Heart right ventricle (tissue), 16 donors: ENCODE data around the gene ASXL1. TPM values are rescaled to one million over a fixed set of nuclear protein-coding genes. Genes with fewer than 3 reads are reported as not detected.

Source experiments
- ATAC-seq, 8 donors: fragments of 200-7000 bp; cut with Tn5 transposase; one replicate each; pipeline ENCODE4 v1.9.1; 2020; ENCODE audit warnings: mild to moderate bottlenecking in 8 of 8, moderate library complexity in 8 of 8, moderate number of reproducible peaks in 1 of 8
- DNase-seq, 2 donors: peaks; one replicate each; pipeline ENCODE4 v3.0.0-alpha.2; 2020
- H3K27ac ChIP-seq, 10 donors: fragments of 200-600 bp; sonication (generic) in 2 of 10; one replicate each; pipeline versions ENCODE4 v1.5.0 to v1.8.0; 2020 to 2022; ENCODE audit warnings: mild to moderate bottlenecking in 3 of 10
- H3K27me3 ChIP-seq, 7 donors: fragments of 200-600 bp; one replicate each; pipeline ENCODE4 v1.8.0; 2021 to 2022; ENCODE audit warnings: mild to moderate bottlenecking in 2 of 7
- H3K36me3 ChIP-seq, 9 donors: fragments of 200-600 bp; sonication (generic) in 1 of 9; one replicate each; pipeline versions ENCODE4 v1.5.0 to v1.8.0; 2020 to 2022; ENCODE audit warnings: mild to moderate bottlenecking in 2 of 9
- H3K4me1 ChIP-seq, 9 donors: fragments of 200-600 bp; sonication (generic) in 1 of 9; one replicate each; pipeline versions ENCODE4 v1.5.0 to v1.8.0; 2020 to 2022; ENCODE audit warnings: mild to moderate bottlenecking in 4 of 9
- H3K4me3 ChIP-seq, 10 donors: fragments of 200-600 bp; sonication (generic) in 2 of 10; one replicate each; pipeline versions ENCODE4 v1.5.0 to v1.8.0; 2020 to 2022; ENCODE audit warnings: mild to moderate bottlenecking in 7 of 10, moderate library complexity in 2 of 10
- H3K9me3 ChIP-seq, 11 donors: fragments of 200-600 bp in 10 of 11; sonication (generic) in 2 of 11; one replicate each; pipeline versions ENCODE4 v1.5.0 to v1.8.0; 2013 to 2022; ENCODE audit warnings: mild to moderate bottlenecking in 2 of 11, control low read depth in 1 of 11, moderate library complexity in 1 of 11
- WGBS, 2 donors: extraction: QIAGEN DNeasy Blood & Tissue Kit; methylation state at CpG; one replicate each; pipeline ENCODE4 v1.1.7; 2013; ENCODE audit warnings: inconsistent platforms in 1 of 2; 5-methylcytosine and 5-hydroxymethylcytosine counted together
- intact Hi-C, 10 donors: fragments of 100-400 bp; cut with DNase I; formaldehyde crosslinking; loops; one replicate each; pipeline versions ENCODE4 v1.11.1 to v1.14.2; 2022
- polyA plus RNA-seq, 2 donors: library from polyadenylated mRNA; stranded (reverse); fragments of 200-250 nt; gene quantifications; one replicate each; pipeline ENCODE4 v1.2.3, GENCODE V29; 2013
- total RNA-seq, 10 donors: library from RNA; stranded (reverse); fragmentation: NEBNext Ultra II Directional in 3 of 10; extraction: Animal tissue kit (Norgen Biotek cat#: 25700) in 3 of 10; gene quantifications; one replicate each; pipeline versions ENCODE4 v1.2.1 to v1.2.4, GENCODE V29; 2021 to 2023
- TF ChIP-seq, protein P1 (sequence below), 9 donors: fragments of 200-600 bp; sonication (generic) in 2 of 9; IDR thresholded peaks; one replicate each; pipeline versions ENCODE4 v1.5.0 to v1.8.0; 2021 to 2022; ENCODE audit warnings: antibody characterized with exemption in 9 of 9, mild to moderate bottlenecking in 5 of 9, moderate library complexity in 1 of 9
- donor health status: Arrhythmogenic right ventricular cardiomyopathy.
- donor health status: ischemic (EF 13 %, LVEDD 7.1; RV severe dilation, severe dysfunction).
- donor health status: healthy with polysubstance abuse.
- donor health status: DM: no; HTN: yes; CAD: no.
- donor health status: DM: no; HTN: no; CAD: no.
- donor health status: ischemic (EF 25% LVEDD 6.9; RV normal size, moderate dysfunction).
- donor health status: ischemic (EF 25% LVEDD 5.7; RV mildly dilated, moderate dysfunction).
- donor health status: healthy.
- donor health status: DM: yes; HTN: yes; CAD: no.
- donor health status: Ischemic cardiomyopathy.
- donor health status: ischemic (EF 35%, LVEDD 5.7; RV mildly dilated, moderate dysfunction).
- donor health status: nonischemic (EF 11% LVEDD 7.7; RV severe dilation, severe dysfunction).
- donor health status: DM: yes; HTN: yes; CAD: no.
- donor health status: PGD.
- donor health status: ischemic (EF 29% LVEDD 5.4; RV normal size, mild dysfunction).
- donor health status: nonischemic (EF 23%, LVEDD 6.1; RV moderate dilation, normal function).

ASXL1 gene
- total and polyA plus RNA-seq, 12 donors, result 10.0 to 39.4 (median 28.2) TPM

DNA sequence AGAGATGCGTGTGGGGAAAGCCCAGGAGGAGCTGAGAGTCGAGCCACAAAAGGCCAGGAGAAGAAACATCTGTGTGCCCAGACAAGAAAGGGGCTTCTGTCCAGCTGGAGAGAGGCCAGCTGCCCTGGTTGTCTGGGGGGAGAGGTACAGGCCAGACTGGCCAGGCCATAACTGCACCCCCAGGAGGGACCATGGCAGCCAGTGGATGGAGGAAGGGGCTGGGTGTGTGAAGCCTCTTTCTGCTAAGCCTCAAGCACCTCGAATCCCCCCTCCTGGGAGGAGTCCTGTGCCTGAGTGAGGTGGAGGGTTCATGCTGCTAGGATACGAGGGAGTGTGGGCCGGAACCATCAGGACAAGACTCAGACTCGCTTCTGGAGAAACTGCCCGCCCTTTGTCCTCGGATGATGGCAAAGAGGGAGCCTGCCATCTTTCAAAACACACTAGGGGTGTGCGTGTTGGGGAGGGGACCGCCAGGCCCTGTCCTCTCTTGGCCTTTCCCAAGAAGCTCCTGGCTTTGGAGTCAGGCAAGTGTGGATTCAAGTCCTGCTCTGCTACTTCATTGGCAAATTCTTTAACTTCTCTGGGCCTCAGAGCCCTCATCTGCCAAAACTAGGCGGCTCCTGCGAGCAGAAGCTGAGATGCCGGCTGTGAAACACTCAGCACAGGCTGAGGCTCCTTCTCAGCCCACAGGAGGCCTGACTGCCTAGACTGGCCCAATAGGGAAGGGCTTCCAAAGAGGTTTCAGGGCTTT is 90.3 kb downstream of the ASXL1 start:
- intact Hi-C loops, result no loop called here
- peaks cover 0 to 87% (median 12%) of the 10 kb centered on the region in 9 donors for H3K36me3 ChIP-seq
- no peak overlapping the region for H3K4me3 ChIP-seq
- H3K27me3 ChIP-seq, result no peaks in the 10 kb centered on the region
- DNase-seq (no peak), ATAC-seq (peak in 1 of 8 donors; percentile 23)
- peaks cover 5 to 65% (median 40%) of the 10 kb centered on the region in 9 donors for H3K4me1 ChIP-seq
- TF ChIP-seq, protein P1, sequence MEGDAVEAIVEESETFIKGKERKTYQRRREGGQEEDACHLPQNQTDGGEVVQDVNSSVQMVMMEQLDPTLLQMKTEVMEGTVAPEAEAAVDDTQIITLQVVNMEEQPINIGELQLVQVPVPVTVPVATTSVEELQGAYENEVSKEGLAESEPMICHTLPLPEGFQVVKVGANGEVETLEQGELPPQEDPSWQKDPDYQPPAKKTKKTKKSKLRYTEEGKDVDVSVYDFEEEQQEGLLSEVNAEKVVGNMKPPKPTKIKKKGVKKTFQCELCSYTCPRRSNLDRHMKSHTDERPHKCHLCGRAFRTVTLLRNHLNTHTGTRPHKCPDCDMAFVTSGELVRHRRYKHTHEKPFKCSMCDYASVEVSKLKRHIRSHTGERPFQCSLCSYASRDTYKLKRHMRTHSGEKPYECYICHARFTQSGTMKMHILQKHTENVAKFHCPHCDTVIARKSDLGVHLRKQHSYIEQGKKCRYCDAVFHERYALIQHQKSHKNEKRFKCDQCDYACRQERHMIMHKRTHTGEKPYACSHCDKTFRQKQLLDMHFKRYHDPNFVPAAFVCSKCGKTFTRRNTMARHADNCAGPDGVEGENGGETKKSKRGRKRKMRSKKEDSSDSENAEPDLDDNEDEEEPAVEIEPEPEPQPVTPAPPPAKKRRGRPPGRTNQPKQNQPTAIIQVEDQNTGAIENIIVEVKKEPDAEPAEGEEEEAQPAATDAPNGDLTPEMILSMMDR (IDR thresholded peaks at IDR 0.05), result no peak
- no peaks in the 10 kb centered on the region for H3K9me3 ChIP-seq
- WGBS, 2 donors, result 71 to 76% methylated on average over 13 of the region's 13 CpGs
- peak overlapping the region in 6 of 10 donors; percentile 7 to 56 (median 34) for H3K27ac ChIP-seq

DNA sequence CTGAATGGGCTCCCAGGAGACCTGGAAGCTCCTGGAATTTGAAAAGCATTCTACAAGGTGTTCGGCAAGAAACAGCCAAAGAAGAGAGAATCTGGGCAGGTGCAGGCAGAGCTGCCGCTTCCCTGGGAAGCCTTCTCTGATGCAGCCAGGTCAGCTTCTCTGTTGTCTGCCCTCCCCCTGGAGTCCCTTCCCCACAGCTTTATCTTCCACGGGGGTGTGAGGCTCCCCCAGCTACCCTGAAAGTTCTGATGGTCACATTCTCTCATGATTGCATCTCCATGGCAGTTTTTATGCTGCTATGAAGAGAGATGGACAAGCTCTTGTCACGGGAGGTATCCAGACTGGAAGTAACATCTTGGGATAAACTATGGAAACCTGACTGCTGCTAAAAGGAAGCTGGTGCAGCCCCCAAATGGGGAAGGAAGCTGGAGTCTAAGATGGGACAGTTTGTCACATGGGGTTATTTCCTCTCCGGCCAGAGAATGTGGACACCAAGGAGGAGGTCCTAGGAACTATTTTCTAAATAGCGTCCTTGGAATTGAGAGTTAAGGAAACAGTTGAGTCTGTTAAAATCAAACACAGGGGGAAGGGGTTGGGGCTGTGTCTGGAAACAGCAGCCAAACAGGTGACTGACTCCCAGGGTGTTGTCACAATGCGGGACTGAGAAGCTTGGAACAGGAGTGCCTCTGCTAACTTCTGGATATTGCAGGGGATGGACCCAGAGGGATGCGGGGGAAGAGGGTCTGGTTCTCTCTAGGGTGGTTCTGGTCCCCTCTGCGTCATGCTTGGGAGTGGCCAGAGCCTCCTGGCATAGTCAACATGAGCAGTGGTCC is 91.1 kb downstream of the ASXL1 start:
- peaks cover 0 to 88% (median 12%) of the 10 kb centered on the region in 9 donors for H3K36me3 ChIP-seq
- ATAC-seq (peak in 4 of 8 donors; percentile 12 to 42 (median 28)), DNase-seq (no peak)
- 60 to 66% methylated on average over 9 of the region's 9 CpGs for WGBS, 2 donors
- peaks cover 5 to 65% (median 40%) of the 10 kb centered on the region in 9 donors for H3K4me1 ChIP-seq
- no peak overlapping the region for H3K4me3 ChIP-seq
- H3K27me3 ChIP-seq, result no peaks in the 10 kb centered on the region
- H3K27ac ChIP-seq, result peak overlapping the region in 7 of 10 donors; percentile 7 to 56 (median 37)
- TF ChIP-seq, protein P1 (IDR thresholded peaks at IDR 0.05), result no peak
- intact Hi-C loops, result no loop called here
- no peaks in the 10 kb centered on the region for H3K9me3 ChIP-seq

DNA sequence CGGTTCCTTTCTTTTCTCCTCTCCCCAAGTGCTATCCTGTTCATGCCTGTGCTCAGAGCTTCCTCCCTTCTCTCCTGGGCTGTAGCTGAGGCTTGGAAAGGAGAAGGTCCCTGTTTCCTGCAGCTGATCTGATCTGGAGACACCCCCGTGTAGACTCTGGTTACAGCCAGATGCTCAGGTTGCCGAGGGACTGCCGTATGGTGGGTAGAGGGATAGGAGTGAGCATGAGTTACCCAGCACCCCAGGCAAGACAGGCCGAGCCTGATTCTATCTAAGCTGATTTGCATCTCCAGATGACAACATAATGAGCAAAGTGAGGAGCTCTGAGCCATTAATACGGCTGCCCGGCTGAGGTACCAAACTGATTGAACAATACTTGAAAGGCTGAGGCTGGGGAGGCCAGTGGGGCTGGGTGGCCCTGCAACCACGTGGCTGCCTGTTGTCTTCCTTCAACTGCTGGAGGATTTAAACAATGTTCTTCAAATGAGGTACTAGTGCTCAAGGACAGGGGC is 91.8 kb downstream of the ASXL1 start:
- WGBS, 2 donors, result 47 to 66% methylated on average over 8 of the region's 8 CpGs
- TF ChIP-seq, protein P1 (IDR thresholded peaks at IDR 0.05), result no peak
- H3K36me3 ChIP-seq, result peaks cover 0 to 89% (median 12%) of the 10 kb centered on the region in 9 donors
- intact Hi-C loops, result no loop called here
- peak overlapping the region in 5 of 10 donors; percentile 14 to 56 (median 37) for H3K27ac ChIP-seq
- no peaks in the 10 kb centered on the region for H3K27me3 ChIP-seq
- peaks cover 5 to 65% (median 40%) of the 10 kb centered on the region in 9 donors for H3K4me1 ChIP-seq
- no peak overlapping the region for H3K4me3 ChIP-seq
- ATAC-seq, result peak in 2 of 8 donors; percentile 3 to 29
- no peaks in the 10 kb centered on the region for H3K9me3 ChIP-seq
- no peak for DNase-seq

DNA sequence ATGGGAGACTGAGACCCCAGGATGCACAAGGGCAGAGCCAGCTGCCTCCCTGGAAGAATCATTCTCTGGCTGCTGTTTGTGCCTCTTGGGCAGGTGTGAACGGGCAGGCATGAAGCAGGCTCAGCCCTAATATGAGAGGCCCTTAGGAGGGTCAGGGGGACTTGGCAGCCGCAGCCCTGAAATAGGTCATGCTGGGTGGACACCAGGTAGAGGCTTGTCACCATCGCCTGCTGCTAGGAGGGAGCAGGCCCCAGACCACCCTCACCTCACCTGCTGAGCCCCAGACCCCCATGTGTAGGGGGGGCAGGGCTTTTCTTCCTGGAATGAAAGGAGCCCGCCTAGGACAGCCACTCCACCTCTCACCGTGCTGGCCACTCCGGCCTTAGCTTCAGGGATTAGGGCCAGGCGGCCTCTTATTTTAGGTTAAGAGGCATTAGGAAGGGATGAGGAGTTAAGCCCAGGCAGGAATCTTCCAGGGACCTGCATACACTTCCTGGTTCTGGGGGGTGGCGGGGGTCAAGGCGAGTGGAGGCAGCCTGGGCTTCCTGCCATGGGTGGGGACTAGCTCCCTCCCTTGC is 92.4 kb downstream of the ASXL1 start:
- WGBS, 2 donors, result 71 to 77% methylated on average over 9 of the region's 9 CpGs
- TF ChIP-seq, protein P1 (IDR thresholded peaks at IDR 0.05), result no peak
- intact Hi-C loops, result no loop called here

More for the DNA sequence above, 92.4 kb downstream of the ASXL1 start:
- DNase-seq, result no peak
- Histone ChIP-seq H3K4me3 (no peak overlapping the region), H3K9me3 (no peaks in the 10 kb centered on the region), H3K27ac (peak overlapping the region in 4 of 10 donors; percentile 29 to 56 (median 34)), H3K27me3 (no peaks in the 10 kb centered on the region), H3K4me1 (peaks cover 5 to 65% (median 40%) of the 10 kb centered on the region in 9 donors), H3K36me3 (peaks cover 0 to 87% (median 12%) of the 10 kb centered on the region in 9 donors)
- ATAC-seq, result no peak
